Hepatocyte (in vitro differentiated cells): ENCODE data around the gene TP53I13.

ENCODE experiments used
- EZH2 ChIP-seq: fragments of 200-600 bp; sonication (generic); IDR thresholded peaks from 2 replicates; pipeline ENCODE4 v1.6.1; 2016; ENCODE audit warnings: antibody characterized with exemption, mild to moderate bottlenecking, borderline replicate concordance
- EZH2phosphoT487 ChIP-seq: fragments of 200-600 bp; sonication (generic); IDR thresholded peaks from one replicate; pipeline ENCODE4 v1.6.1; 2018; ENCODE audit warnings: antibody characterized with exemption, mild to moderate bottlenecking, low read depth, moderate library complexity; ENCODE audit not compliant: unreplicated experiment, severe bottlenecking
- TF ChIP-seq, protein P1 (sequence below): fragments of 200-600 bp; sonication (generic); IDR thresholded peaks from 2 replicates; pipeline ENCODE4 v1.5.1; 2016; ENCODE audit warnings: antibody characterized with exemption, mild to moderate bottlenecking; ENCODE audit not compliant: poor library complexity

DNA sequence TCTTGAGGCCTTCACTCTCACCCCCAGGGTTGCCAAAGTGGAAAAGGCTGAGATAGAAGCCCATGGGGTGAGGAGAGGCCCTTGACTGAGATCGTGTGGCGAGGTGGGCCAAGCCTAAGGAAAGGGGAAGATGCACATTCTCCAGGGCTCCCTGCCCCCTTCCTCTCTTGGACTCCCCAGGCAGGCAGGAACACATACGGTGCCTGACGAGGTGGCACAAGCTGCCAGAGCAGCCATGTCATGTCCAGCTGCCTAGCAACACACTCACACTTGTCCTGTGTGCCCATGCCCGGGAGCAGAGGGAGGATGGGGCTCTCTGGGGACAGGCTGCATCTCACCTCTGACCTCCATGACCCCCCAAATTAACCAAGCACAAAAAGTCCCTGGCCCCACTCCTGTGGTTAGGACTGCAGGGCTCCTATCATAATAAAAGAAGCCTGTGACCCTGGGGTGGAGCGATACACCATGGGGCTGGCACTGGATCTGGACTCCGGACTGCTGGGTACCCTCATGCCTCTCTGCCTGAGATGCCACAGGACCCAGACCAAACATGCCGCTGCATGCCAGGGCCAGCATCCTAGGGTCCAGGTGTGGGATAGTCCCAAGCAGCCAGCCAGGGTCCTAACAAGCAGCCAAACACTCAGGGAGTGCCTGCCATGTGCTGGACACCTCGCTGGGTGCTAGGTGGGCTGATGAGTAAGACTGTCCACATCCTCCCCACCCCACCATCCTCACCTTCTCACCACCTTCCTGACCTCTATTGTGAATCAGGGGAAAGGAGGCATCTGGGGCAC, 18.4 kb downstream of the TP53I13 start:
- TF ChIP-seq, protein P1, sequence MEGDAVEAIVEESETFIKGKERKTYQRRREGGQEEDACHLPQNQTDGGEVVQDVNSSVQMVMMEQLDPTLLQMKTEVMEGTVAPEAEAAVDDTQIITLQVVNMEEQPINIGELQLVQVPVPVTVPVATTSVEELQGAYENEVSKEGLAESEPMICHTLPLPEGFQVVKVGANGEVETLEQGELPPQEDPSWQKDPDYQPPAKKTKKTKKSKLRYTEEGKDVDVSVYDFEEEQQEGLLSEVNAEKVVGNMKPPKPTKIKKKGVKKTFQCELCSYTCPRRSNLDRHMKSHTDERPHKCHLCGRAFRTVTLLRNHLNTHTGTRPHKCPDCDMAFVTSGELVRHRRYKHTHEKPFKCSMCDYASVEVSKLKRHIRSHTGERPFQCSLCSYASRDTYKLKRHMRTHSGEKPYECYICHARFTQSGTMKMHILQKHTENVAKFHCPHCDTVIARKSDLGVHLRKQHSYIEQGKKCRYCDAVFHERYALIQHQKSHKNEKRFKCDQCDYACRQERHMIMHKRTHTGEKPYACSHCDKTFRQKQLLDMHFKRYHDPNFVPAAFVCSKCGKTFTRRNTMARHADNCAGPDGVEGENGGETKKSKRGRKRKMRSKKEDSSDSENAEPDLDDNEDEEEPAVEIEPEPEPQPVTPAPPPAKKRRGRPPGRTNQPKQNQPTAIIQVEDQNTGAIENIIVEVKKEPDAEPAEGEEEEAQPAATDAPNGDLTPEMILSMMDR, result no peak
- TF ChIP-seq EZH2 (no peak), EZH2phosphoT487 (no peak)
